Measurements from ENCODE around the gene OSTC.
A peak's percentile ranks its signal among the peaks of the same experiment; 100 is the strongest.
"Not testable (repeated sequence)": the region's sequence is repeated elsewhere in the genome, so short reads cannot be mapped to it uniquely, and the experiment has no call there.

The OSTC gene

DNA sequence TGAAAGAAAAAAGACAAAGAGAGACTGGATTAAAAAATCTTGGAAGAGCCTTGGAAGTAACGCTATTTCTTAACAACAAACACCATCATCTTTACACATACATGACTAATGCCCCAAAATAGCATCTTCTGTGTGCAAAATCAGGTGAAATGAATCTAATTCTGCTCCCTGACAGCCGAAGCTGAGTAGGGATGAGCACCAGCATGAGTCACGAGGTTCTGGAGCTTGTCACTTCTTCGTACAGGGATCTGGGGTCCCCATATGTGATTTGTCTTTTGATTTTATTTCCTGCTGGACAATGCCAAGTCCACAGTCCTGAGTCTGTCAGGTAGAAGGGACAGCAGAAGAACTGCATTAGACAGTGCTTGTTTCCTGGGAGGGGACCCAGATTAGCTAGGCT is 55.9 kb downstream of the OSTC start:
- intact Hi-C loops (cut with DNase I), result no loop called here

GRCh38 chr4:108709234-108709633 is 58.8 kb downstream of the OSTC start:
- no peak for DNase-seq
- intact Hi-C loops (cut with DNase I), result no loop called here

More for the DNA sequence above, 55.9 kb downstream of the OSTC start:
- peak in 23 of 42 donors; percentile 13 to 78 (median 46) for DNase-seq

DNA sequence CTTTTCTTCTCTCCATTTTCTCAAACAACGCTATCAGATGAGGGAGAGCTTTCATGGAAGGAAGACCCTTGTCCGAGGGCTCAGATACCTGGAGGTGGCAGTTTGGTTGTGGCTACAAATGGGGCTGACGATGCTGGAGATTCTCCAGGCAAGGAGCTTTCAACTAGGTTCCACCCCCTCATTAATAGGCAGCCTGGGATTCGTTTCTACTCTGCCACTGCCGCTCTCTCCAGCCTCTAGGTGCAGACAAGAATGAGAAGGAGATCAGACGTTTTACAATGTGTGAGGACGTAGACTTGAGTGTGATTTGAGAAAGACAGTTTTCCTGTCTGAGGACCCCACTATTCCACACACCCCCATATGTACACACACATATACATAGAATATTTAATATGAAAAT is 59.3 kb downstream of the OSTC start:
- peak in 12 of 42 donors; percentile 5 to 50 (median 22) for DNase-seq
- intact Hi-C loops (cut with DNase I), result no loop called here

GRCh38 chr4:108710578-108710977 is 60.2 kb downstream of the OSTC start:
- DNase-seq; intact Hi-C loops (cut with DNase I): not testable (repeated sequence)

DNA sequence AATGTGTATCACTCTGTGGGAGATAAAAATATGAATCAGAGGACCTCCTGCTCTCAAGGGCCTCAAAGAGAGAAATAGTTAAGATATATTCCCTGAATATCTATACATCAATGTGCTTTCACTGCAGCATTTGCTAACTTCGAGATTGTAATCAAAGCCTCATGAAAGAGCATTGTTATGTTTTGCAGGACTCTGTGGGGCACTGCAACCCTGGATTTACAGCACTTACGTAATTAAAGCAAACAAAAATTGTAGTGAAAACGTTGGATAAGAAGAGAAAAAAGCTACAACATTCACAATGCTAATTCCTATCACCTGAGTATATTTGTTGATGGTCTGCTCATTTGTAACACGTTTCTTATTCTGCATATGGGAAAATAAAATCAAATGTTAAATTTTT is 64.5 kb downstream of the OSTC start:
- intact Hi-C loops (cut with DNase I), result no loop called here
- DNase-seq, result no peak

GRCh38 chr4:108716340-108716739 is 65.9 kb downstream of the OSTC start:
- intact Hi-C loops (cut with DNase I), result no loop called here
- DNase-seq, result no peak

- DNase-seq, result no peak
- intact Hi-C loops (cut with DNase I), result no loop called here
Observed at GRCh38 chr4:108717386-108717785, 67.0 kb downstream of the OSTC start.

Measured in head of caudate nucleus (tissue), 42 donors.